Measurements from ENCODE around the gene CACNB1. TPM values are rescaled to one million over a fixed set of nuclear protein-coding genes. Genes with fewer than 3 reads are reported as not detected.

Gene CACNB1
- total RNA-seq, 1 donor from 2014 or later: 77.1 TPM

- H3K9me3 Mint-ChIP-seq (ENCODE audit: unreplicated experiment): peaks cover 7% of the 10 kb centered on the region
- H3K27ac Mint-ChIP-seq (ENCODE audit: unreplicated experiment): no peak overlapping the region
Observed at GRCh38 chr17:39231091-39231561, 33.7 kb upstream of the CACNB1 start.

GRCh38 chr17:39230361-39230760 lies 32.9 kb upstream of the CACNB1 start:
- peaks cover 6% of the 10 kb centered on the region for H3K27me3 Mint-ChIP-seq (ENCODE audit: unreplicated experiment)
- H3K27ac Mint-ChIP-seq (ENCODE audit: unreplicated experiment): no peak overlapping the region
- no peaks in the 10 kb centered on the region for H3K36me3 Mint-ChIP-seq (ENCODE audit: unreplicated experiment)
- H3K4me3 Mint-ChIP-seq (ENCODE audit: unreplicated experiment): no peak overlapping the region
- no peak for TF ChIP-seq CTCF (IDR thresholded peaks at IDR 0.05; ENCODE audit: partially characterized antibody, unreplicated experiment)
- H3K4me1 Mint-ChIP-seq (ENCODE audit: low read depth, unreplicated experiment): peaks cover 17% of the 10 kb centered on the region
- peaks cover 4% of the 10 kb centered on the region for H3K9me3 Mint-ChIP-seq (ENCODE audit: unreplicated experiment)
- no peak for DNase-seq

More at GRCh38 chr17:39231091-39231561, 33.7 kb upstream of the CACNB1 start:
- H3K27me3 Mint-ChIP-seq (ENCODE audit: unreplicated experiment): peaks cover 9% of the 10 kb centered on the region
- H3K36me3 Mint-ChIP-seq (ENCODE audit: unreplicated experiment): no peaks in the 10 kb centered on the region
- no peak overlapping the region for H3K4me3 Mint-ChIP-seq (ENCODE audit: unreplicated experiment)
- TF ChIP-seq CTCF (IDR thresholded peaks at IDR 0.05; ENCODE audit: partially characterized antibody, unreplicated experiment): no peak
- H3K4me1 Mint-ChIP-seq (ENCODE audit: low read depth, unreplicated experiment): peaks cover 20% of the 10 kb centered on the region
- peak; percentile 24 for DNase-seq

- TF ChIP-seq CTCF (IDR thresholded peaks at IDR 0.05; ENCODE audit: partially characterized antibody, unreplicated experiment): no peak
- Mint-ChIP-seq H3K4me3 (ENCODE audit: unreplicated experiment) (peak overlapping the region; percentile 64), H3K9me3 (ENCODE audit: unreplicated experiment) (peaks cover 5% of the 10 kb centered on the region), H3K4me1 (ENCODE audit: low read depth, unreplicated experiment) (peaks cover 16% of the 10 kb centered on the region), H3K36me3 (ENCODE audit: unreplicated experiment) (no peaks in the 10 kb centered on the region), H3K27ac (ENCODE audit: unreplicated experiment) (no peak overlapping the region), H3K27me3 (ENCODE audit: unreplicated experiment) (peaks cover 7% of the 10 kb centered on the region)
- DNase-seq: no peak
Observed at GRCh38 chr17:39229274-39229913, 31.9 kb upstream of the CACNB1 start.

- TF ChIP-seq CTCF (IDR thresholded peaks at IDR 0.05; ENCODE audit: partially characterized antibody, unreplicated experiment): no peak
- peaks cover 13% of the 10 kb centered on the region for H3K27me3 Mint-ChIP-seq (ENCODE audit: unreplicated experiment)
Observed at GRCh38 chr17:39227364-39227919, 30.0 kb upstream of the CACNB1 start.

More at GRCh38 chr17:39227364-39227919, 30.0 kb upstream of the CACNB1 start:
- Mint-ChIP-seq H3K9me3 (ENCODE audit: unreplicated experiment) (peaks cover 9% of the 10 kb centered on the region), H3K4me1 (ENCODE audit: low read depth, unreplicated experiment) (peaks cover 16% of the 10 kb centered on the region), H3K4me3 (ENCODE audit: unreplicated experiment) (no peak overlapping the region), H3K36me3 (ENCODE audit: unreplicated experiment) (no peaks in the 10 kb centered on the region), H3K27ac (ENCODE audit: unreplicated experiment) (no peak overlapping the region)
- DNase-seq: no peak
